Neuronal stem cell (in vitro differentiated cells): Measurements from ENCODE around the gene PACS2.

ENCODE experiments used
- DNase-seq: peaks from one replicate; pipeline ENCODE4 v3.0.0-alpha.2; 2013; ENCODE audit warnings: low spot score
- H2AFZ ChIP-seq: one replicate; pipeline ENCODE4 v1.6.1; 2013; ENCODE audit warnings: mild to moderate bottlenecking, low read length, inconsistent platforms
- H2AK5ac ChIP-seq: 2 replicates; pipeline ENCODE4 v1.6.1; 2013; ENCODE audit warnings: low read depth, mild to moderate bottlenecking, inconsistent platforms, low read length, moderate library complexity, mixed read lengths
- H2BK120ac ChIP-seq: 2 replicates; pipeline ENCODE4 v1.6.1; 2013; ENCODE audit warnings: low read depth, mild to moderate bottlenecking, inconsistent platforms, low read length, moderate library complexity, mixed read lengths
- H2BK12ac ChIP-seq: one replicate; pipeline ENCODE4 v1.6.1; 2013; ENCODE audit warnings: low read length, inconsistent platforms
- H2BK15ac ChIP-seq: 2 replicates; pipeline ENCODE4 v1.6.1; 2013; ENCODE audit warnings: mild to moderate bottlenecking, low read length, inconsistent platforms, mixed read lengths
- H2BK5ac ChIP-seq: one replicate; pipeline ENCODE4 v1.6.1; 2013; ENCODE audit warnings: inconsistent platforms, mild to moderate bottlenecking, low read length, moderate library complexity
- H3K14ac ChIP-seq: one replicate; pipeline ENCODE4 v1.6.1; 2013; ENCODE audit warnings: low read length, inconsistent platforms
- H3K18ac ChIP-seq: 2 replicates; pipeline ENCODE4 v1.6.1; 2013; ENCODE audit warnings: low read length, inconsistent platforms
- H3K23ac ChIP-seq: 2 replicates; pipeline ENCODE4 v1.6.1; 2013; ENCODE audit warnings: low read depth, mild to moderate bottlenecking, mixed read lengths, low read length, inconsistent platforms; ENCODE audit not compliant: poor library complexity
- H3K27ac ChIP-seq: replicated peaks from 3 replicates; pipeline ENCODE4 v1.5.1; 2013; ENCODE audit warnings: low read length, inconsistent platforms
- H3K27me3 ChIP-seq, 3 experiments: 2 replicates each; pipeline ENCODE4 v1.6.1; 2013; ENCODE audit warnings: low read length in 3 of 3, mild to moderate bottlenecking in 2 of 3, inconsistent platforms in 1 of 3, low read depth in 1 of 3, mixed read lengths in 1 of 3, moderate library complexity in 1 of 3; ENCODE audit not compliant: control insufficient read depth in 3 of 3, insufficient read depth in 3 of 3
- H3K36me3 ChIP-seq, 2 donors: replicated peaks in 1 of 2; 2 replicates each; pipeline ENCODE4 v1.6.1; 2013; ENCODE audit warnings: low read length in 2 of 2; ENCODE audit not compliant: control insufficient read depth in 2 of 2, insufficient read depth in 2 of 2
- H3K4ac ChIP-seq: 2 replicates; pipeline ENCODE4 v1.6.1; 2013; ENCODE audit warnings: inconsistent platforms, mild to moderate bottlenecking, low read length, moderate library complexity
- H3K4me1 ChIP-seq, 2 donors: 1 replicate in 1 of 2; 2 replicates in 1 of 2; pipeline ENCODE4 v1.6.1; 2013; ENCODE audit warnings: low read length in 2 of 2, low read depth in 1 of 2; ENCODE audit not compliant: control insufficient read depth in 2 of 2, insufficient read depth in 1 of 2
- H3K4me2 ChIP-seq: one replicate; pipeline ENCODE4 v1.6.1; 2013; ENCODE audit warnings: mild to moderate bottlenecking, low read length, inconsistent platforms; ENCODE audit not compliant: insufficient read depth, poor library complexity, severe bottlenecking
- H3K4me3 ChIP-seq, 2 donors: 2 replicates each; pipeline ENCODE4 v1.5.1; 2013; ENCODE audit warnings: low read length in 2 of 2, mild to moderate bottlenecking in 2 of 2, inconsistent platforms in 1 of 2, moderate library complexity in 1 of 2
- H3K79me1 ChIP-seq: one replicate; pipeline ENCODE4 v1.6.1; 2013; ENCODE audit warnings: low read depth, mild to moderate bottlenecking, inconsistent platforms, low read length, moderate library complexity
- H3K9ac ChIP-seq: one replicate; pipeline ENCODE4 v1.6.1; 2013; ENCODE audit warnings: mild to moderate bottlenecking, low read depth, low read length, inconsistent platforms; ENCODE audit not compliant: poor library complexity
- H3K9me3 ChIP-seq, 2 donors: replicated peaks in 1 of 2; 2 replicates each; pipeline versions ENCODE3 to v1.6.1; 2013; ENCODE audit warnings: low read length in 2 of 2, mild to moderate bottlenecking in 2 of 2, inconsistent platforms in 1 of 2, low read depth in 1 of 2, mixed read lengths in 1 of 2, moderate library complexity in 1 of 2; ENCODE audit not compliant: control insufficient read depth in 2 of 2, insufficient read depth in 1 of 2
- H4K8ac ChIP-seq: one replicate; pipeline ENCODE4 v1.6.1; 2013; ENCODE audit warnings: low read depth, mild to moderate bottlenecking, inconsistent platforms, low read length, moderate library complexity
- H4K91ac ChIP-seq: one replicate; pipeline ENCODE4 v1.6.1; 2013; ENCODE audit warnings: low read length, low read depth, mild to moderate bottlenecking, inconsistent platforms; ENCODE audit not compliant: poor library complexity
- WGBS, 2 donors: extraction: QIAGEN DNeasy Blood & Tissue Kit; methylation state at CpG; one replicate each; pipeline ENCODE4 v1.1.7; 2013; ENCODE audit warnings: missing lambda C conversion rate in 2 of 2, mixed read lengths in 1 of 2; ENCODE audit not compliant: insufficient read length in 2 of 2, insufficient replicate concordance in 1 of 2; ENCODE audit errors: extremely low coverage in 2 of 2; 5-methylcytosine and 5-hydroxymethylcytosine counted together

PACS2 gene

DNA sequence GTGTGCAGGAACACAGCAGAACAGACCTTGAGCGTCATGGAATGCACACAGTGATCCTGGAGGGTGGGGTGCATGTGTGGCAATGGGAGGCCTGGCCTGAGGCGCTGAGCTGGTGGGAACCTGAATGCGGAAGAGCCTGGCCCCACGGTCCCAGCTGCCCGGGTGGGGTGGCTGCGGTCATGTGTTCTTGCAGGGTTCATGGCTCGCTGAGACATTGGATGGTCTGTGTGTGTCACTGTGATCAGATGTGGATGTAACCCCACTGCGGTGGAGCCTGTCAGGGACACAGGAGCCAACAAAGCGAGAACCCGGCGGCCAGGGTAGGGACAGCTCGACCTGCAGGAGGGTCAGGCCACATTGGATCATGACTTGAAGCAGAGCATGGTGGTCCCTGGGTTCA is 128.3 kb downstream of the PACS2 start:
- Histone ChIP-seq H2BK120ac (no peak overlapping the region), H3K27ac (no peak overlapping the region), H3K4me2 (no peak overlapping the region), H3K9me3 (no peaks in the 10 kb centered on the region), H2BK12ac (no peak overlapping the region), H3K27me3 (no peaks in the 10 kb centered on the region), H3K4ac (no peak overlapping the region), H3K9ac (peak overlapping the region; percentile 38), H3K4me1 (no peaks in the 10 kb centered on the region), H2BK5ac (no peak overlapping the region), H3K36me3 (peaks cover 29 to 66% of the 10 kb centered on the region in 2 donors), H2AK5ac (no peak overlapping the region), H4K91ac (no peak overlapping the region), H3K4me3 (no peak overlapping the region), H3K14ac (no peak overlapping the region), H3K23ac (peak overlapping the region; percentile 27), H2BK15ac (no peak overlapping the region), H2AFZ (no peak overlapping the region), H3K18ac (no peak overlapping the region), H4K8ac (no peak overlapping the region), H3K79me1 (peaks cover 36% of the 10 kb centered on the region)
- no peak for DNase-seq
- WGBS, 2 donors, result no CpG with 5 or more reads among the region's 12 CpGs

DNA sequence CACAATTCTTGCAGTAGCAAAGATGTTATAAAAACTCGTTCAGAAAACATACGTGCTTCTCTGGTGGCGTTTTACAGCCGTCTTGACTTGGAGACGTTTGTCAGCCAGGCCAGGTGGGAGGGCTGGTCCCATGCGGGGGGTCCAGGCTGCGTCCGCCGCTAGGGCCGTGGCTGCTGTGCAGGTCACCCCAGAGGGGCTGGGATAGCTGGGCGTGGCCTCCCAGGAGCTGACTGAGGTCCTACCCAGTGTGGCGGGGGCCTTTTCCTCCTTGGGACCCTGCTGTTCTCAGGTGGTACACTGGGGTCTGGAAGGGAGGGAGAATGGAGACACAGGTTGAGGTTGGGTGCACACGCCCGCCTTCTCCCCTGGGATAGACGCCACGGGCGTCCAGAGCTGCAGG is 130.3 kb downstream of the PACS2 start:
- Histone ChIP-seq H2BK5ac (no peak overlapping the region), H2BK15ac (no peak overlapping the region), H4K91ac (no peak overlapping the region), H2BK12ac (peak overlapping the region; percentile 73), H2BK120ac (no peak overlapping the region), H3K79me1 (peaks cover 33% of the 10 kb centered on the region), H3K27me3 (no peaks in the 10 kb centered on the region), H3K4me1 (no peaks in the 10 kb centered on the region), H3K27ac (no peak overlapping the region), H3K4me3 (no peak overlapping the region), H2AK5ac (no peak overlapping the region), H2AFZ (no peak overlapping the region), H3K4ac (no peak overlapping the region), H3K36me3 (peaks cover 29 to 61% of the 10 kb centered on the region in 2 donors), H3K18ac (peak overlapping the region; percentile 28), H3K9ac (no peak overlapping the region), H4K8ac (peak overlapping the region; percentile 43), H3K23ac (no peak overlapping the region), H3K4me2 (no peak overlapping the region), H3K14ac (peak overlapping the region; percentile 21), H3K9me3 (no peaks in the 10 kb centered on the region)
- no peak for DNase-seq
- no CpG with 5 or more reads among the region's 17 CpGs for WGBS, 2 donors

DNA sequence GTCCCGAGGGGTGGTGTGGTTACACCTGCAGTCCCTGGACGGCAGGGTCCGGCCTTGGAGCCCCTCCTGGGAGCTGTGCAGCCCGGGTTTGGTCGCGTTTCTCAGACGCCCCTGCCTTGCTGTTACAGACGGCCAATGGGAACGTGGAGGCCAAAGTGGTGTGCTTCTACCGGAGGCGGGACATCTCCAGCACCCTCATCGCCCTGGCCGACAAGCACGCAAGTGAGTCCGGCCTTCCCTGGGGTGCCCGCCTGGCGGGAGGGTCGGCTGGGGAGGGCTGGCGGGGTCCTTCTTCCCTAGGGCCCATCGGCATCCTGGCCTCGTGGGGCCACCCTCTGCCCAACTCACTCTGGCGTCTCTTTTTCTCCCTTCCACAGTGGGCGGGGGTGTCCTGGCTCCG is 130.7 kb downstream of the PACS2 start:
- H3K4me1 ChIP-seq, result no peaks in the 10 kb centered on the region
- H3K36me3 ChIP-seq, result peaks cover 33 to 61% of the 10 kb centered on the region in 2 donors
- no peak overlapping the region for H2AK5ac ChIP-seq
- no CpG with 5 or more reads among the region's 24 CpGs for WGBS, 2 donors
- no peak overlapping the region for H3K27ac ChIP-seq
- H3K79me1 ChIP-seq, result peaks cover 32% of the 10 kb centered on the region
- no peak overlapping the region for H2AFZ ChIP-seq
- H4K8ac ChIP-seq, result peak overlapping the region; percentile 43
- DNase-seq, result no peak
- no peak overlapping the region for H3K4me3 ChIP-seq
- no peak overlapping the region for H3K18ac ChIP-seq
- no peak overlapping the region for H2BK5ac ChIP-seq
- H3K4me2 ChIP-seq, result no peak overlapping the region
- no peaks in the 10 kb centered on the region for H3K9me3 ChIP-seq
- H2BK12ac ChIP-seq, result no peak overlapping the region
- H3K9ac ChIP-seq, result peak overlapping the region; percentile 44
- H4K91ac ChIP-seq, result no peak overlapping the region
- H3K4ac ChIP-seq, result no peak overlapping the region
- no peak overlapping the region for H3K14ac ChIP-seq
- no peak overlapping the region for H2BK120ac ChIP-seq
- no peaks in the 10 kb centered on the region for H3K27me3 ChIP-seq
- H2BK15ac ChIP-seq, result no peak overlapping the region
- peak overlapping the region; percentile 73 for H3K23ac ChIP-seq

DNA sequence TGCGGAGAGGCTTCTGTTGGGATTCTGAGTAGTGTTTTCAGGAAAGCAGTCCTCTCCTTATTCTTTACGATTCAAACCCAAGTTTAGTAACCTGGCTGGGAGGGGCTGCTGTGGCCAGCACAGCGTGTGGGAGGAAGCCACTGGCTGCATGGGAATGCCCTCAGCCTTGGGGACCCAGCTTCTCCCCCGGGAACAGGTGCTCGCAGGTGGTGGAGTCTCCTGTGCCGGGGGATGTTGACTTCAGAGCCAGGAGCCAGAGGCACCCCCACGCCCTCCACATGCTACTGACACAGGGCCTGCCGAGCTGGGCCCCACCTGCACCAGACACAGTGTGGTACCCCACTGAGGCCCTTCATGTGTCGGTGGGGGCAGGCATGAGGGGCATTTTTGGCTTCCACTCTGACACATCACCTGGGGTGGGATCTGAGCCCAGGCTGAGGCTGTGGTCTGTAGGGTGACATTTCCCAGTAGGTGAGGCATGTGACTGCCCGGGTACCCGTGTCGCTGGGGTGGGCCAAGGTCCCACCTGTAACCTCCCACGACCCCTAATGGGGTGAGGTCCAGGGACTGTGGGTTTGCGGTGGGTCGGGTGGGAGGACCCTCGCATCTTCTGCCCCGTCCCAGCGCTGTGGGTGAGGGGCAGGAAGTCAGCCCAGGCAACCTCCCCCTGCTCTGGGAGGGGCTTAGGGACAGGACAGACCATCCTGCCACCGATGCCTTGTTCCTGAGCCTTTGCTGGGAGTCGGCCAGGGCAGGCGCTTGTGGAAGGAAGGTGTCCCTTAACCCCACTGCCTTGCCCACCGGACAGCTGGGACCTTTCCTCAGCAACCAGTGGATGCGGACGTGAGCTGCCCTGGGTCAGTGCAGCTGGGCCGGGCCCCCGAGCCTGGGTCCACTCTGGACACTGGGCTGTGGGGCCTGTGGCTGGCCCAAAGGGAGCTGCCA is 131.6 kb downstream of the PACS2 start:
- Histone ChIP-seq H2BK15ac (no peak overlapping the region), H4K91ac (no peak overlapping the region), H3K4me2 (no peak overlapping the region), H2AK5ac (no peak overlapping the region), H3K18ac (peak overlapping the region; percentile 31), H3K4me3 (no peak overlapping the region), H3K9ac (no peak overlapping the region), H3K23ac (no peak overlapping the region), H2BK12ac (no peak overlapping the region), H3K36me3 (peaks cover 40 to 64% of the 10 kb centered on the region in 2 donors), H3K4ac (no peak overlapping the region), H2BK5ac (no peak overlapping the region), H3K79me1 (peaks cover 30% of the 10 kb centered on the region), H3K14ac (no peak overlapping the region), H4K8ac (no peak overlapping the region), H2BK120ac (no peak overlapping the region), H3K9me3 (peaks cover 0 to 1% of the 10 kb centered on the region in 2 donors), H3K27me3 (no peaks in the 10 kb centered on the region), H3K27ac (no peak overlapping the region), H2AFZ (no peak overlapping the region), H3K4me1 (no peaks in the 10 kb centered on the region)
- WGBS, 2 donors, result no CpG with 5 or more reads among the region's 26 CpGs
- DNase-seq, result no peak
